GM23338 (cell line): ENCODE data around the gene ZNHIT6. TPM values are rescaled to one million over a fixed set of nuclear protein-coding genes. Genes with fewer than 3 reads are reported as not detected.
"Not testable (repeated sequence)": the region's sequence is repeated elsewhere in the genome, so short reads cannot be mapped to it uniquely, and the experiment has no call there.

ENCODE experiments used
- ATAC-seq: fragments of 200-7000 bp; cut with Tn5 transposase; 3 replicates; pipeline ENCODE4 v1.9.1; 2020
- DNase-seq: peaks from one replicate; pipeline ENCODE4 v3.0.0-alpha.2; 2015; ENCODE audit warnings: low spot score
- H2AFZ ChIP-seq: fragments of 200-600 bp; sonication (generic); 2 replicates; pipeline ENCODE4 v1.8.0; 2016; ENCODE audit warnings: antibody characterized with exemption, mild to moderate bottlenecking, moderate library complexity
- H3F3A ChIP-seq: fragments of 200-600 bp; sonication (generic); replicated peaks from 2 replicates; pipeline ENCODE4 v1.8.0; 2017; ENCODE audit warnings: antibody characterized with exemption, mixed run types, low read depth
- H3K27ac ChIP-seq: fragments of 200-600 bp; sonication (generic); 2 replicates; pipeline ENCODE4 v1.6.1; 2016; ENCODE audit warnings: low read depth
- H3K27me3 ChIP-seq: fragments of 200-600 bp; sonication (generic); 2 replicates; pipeline ENCODE4 v1.8.0; 2016; ENCODE audit warnings: mild to moderate bottlenecking, mixed run types, moderate library complexity; ENCODE audit not compliant: insufficient read depth
- H3K36me3 ChIP-seq: fragments of 200-600 bp; sonication (generic); 2 replicates; pipeline ENCODE4 v1.8.0; 2016; ENCODE audit warnings: mild to moderate bottlenecking; ENCODE audit not compliant: insufficient read depth
- H3K4me1 ChIP-seq: fragments of 200-600 bp; sonication (generic); 2 replicates; pipeline ENCODE4 v1.8.0; 2016; ENCODE audit warnings: mild to moderate bottlenecking, moderate library complexity; ENCODE audit not compliant: insufficient read depth
- H3K4me2 ChIP-seq: fragments of 200-600 bp; sonication (generic); 2 replicates; pipeline ENCODE4 v1.7.1; 2017; ENCODE audit warnings: mixed run types
- H3K4me3 ChIP-seq: fragments of 200-600 bp; sonication (generic); 2 replicates; pipeline ENCODE4 v1.6.1; 2016; ENCODE audit warnings: mixed run types
- H3K79me2 ChIP-seq: fragments of 200-600 bp; sonication (generic); replicated peaks from 2 replicates; pipeline ENCODE4 v1.8.0; 2017; ENCODE audit warnings: mild to moderate bottlenecking; ENCODE audit not compliant: insufficient read depth
- H3K9me2 ChIP-seq: fragments of 200-600 bp; sonication (generic); 2 replicates; pipeline ENCODE4 v1.8.0; 2017; ENCODE audit not compliant: insufficient read depth
- H4K20me1 ChIP-seq: fragments of 200-600 bp; sonication (generic); replicated peaks from 2 replicates; pipeline ENCODE4 v1.8.0; 2017; ENCODE audit warnings: mild to moderate bottlenecking; ENCODE audit not compliant: insufficient read depth
- H3K27ac Mint-ChIP-seq: 2 replicates; pipeline ENCODE4 v1.8.0; 2020; ENCODE audit warnings: inconsistent platforms, mild to moderate bottlenecking, moderate library complexity, mixed read lengths
- H3K27me3 Mint-ChIP-seq: 3 replicates; pipeline ENCODE4 v1.8.0; 2022; ENCODE audit warnings: low read depth, mild to moderate bottlenecking, moderate library complexity, mixed read lengths, inconsistent platforms; ENCODE audit not compliant: insufficient read depth, poor library complexity
- H3K36me3 Mint-ChIP-seq: 3 replicates; pipeline ENCODE4 v1.8.0; 2021; ENCODE audit warnings: low read depth, mild to moderate bottlenecking, inconsistent platforms, moderate library complexity, mixed read lengths
- H3K4me1 Mint-ChIP-seq: 3 replicates; pipeline ENCODE4 v1.8.0; 2020; ENCODE audit warnings: mild to moderate bottlenecking, inconsistent platforms, mixed read lengths
- H3K4me3 Mint-ChIP-seq: 3 replicates; pipeline ENCODE4 v1.8.0; 2021; ENCODE audit warnings: moderate library complexity, mild to moderate bottlenecking, inconsistent platforms, mixed read lengths
- H3K9me3 Mint-ChIP-seq: 3 replicates; pipeline ENCODE4 v1.8.0; 2020; ENCODE audit warnings: moderate library complexity, mild to moderate bottlenecking, inconsistent platforms, mixed read lengths
- NANOG ChIP-seq: IDR thresholded peaks from 2 replicates; pipeline ENCODE4 v1.6.1; 2016; ENCODE audit warnings: antibody characterized with exemption, borderline replicate concordance
- REST ChIP-seq: IDR thresholded peaks from one replicate; pipeline ENCODE4 v1.6.1; 2018; ENCODE audit warnings: antibody characterized with exemption; ENCODE audit not compliant: unreplicated experiment
- ZNF114 ChIP-seq: fragments of 250-450 bp; sonication (Bioruptor Pico); IDR thresholded peaks from 2 replicates; pipeline ENCODE4 v1.5.0; 2020; ENCODE audit warnings: mild to moderate bottlenecking, moderate library complexity
- ZNF462 ChIP-seq: fragments of 250-450 bp; sonication (Bioruptor Pico); IDR thresholded peaks from 2 replicates; pipeline ENCODE4 v1.5.0; 2020; ENCODE audit warnings: mild to moderate bottlenecking, moderate library complexity
- polyA plus RNA-seq: library from polyadenylated mRNA; unstranded; fragments of >200 nt; fragmentation: Nextera tagmentation; extraction: Ambion mirVana; gene quantifications from 2 replicates; pipeline ENCODE4 v1.2.1, GENCODE V29; 2016
- total RNA-seq: library from RNA; depleted of rRNA; stranded (reverse); fragments of >200 nt; shearing (Covaris generic); gene quantifications from 2 replicates; pipeline ENCODE4 v1.2.3, GENCODE V29; 2014

ZNHIT6 gene
- total and polyA plus RNA-seq, 2 experiments from 2014 or later, result 17.3 to 20.9 TPM

- TF ChIP-seq ZNF462 (CRISPR knock-in tag) (no peak), REST (no peak), NANOG (no peak), ZNF114 (CRISPR knock-in tag) (no peak)
Measured at GRCh38 chr1:85649591-85649990, 58.6 kb downstream of the ZNHIT6 start (continued).

GRCh38 chr1:85641598-85642556, 66.4 kb downstream of the ZNHIT6 start:
- ATAC-seq, H4K20me1 ChIP-seq: not testable (repeated sequence)

GRCh38 chr1:85639920-85640319, 68.3 kb downstream of the ZNHIT6 start:
- not testable (repeated sequence) for DNase-seq, ATAC-seq, H3F3A ChIP-seq, H3K4me1 ChIP-seq, H3K4me1 Mint-ChIP-seq, H3K27ac ChIP-seq, H3K79me2 ChIP-seq, H3K27me3 Mint-ChIP-seq, H4K20me1 ChIP-seq, H3K27me3 ChIP-seq, H3K4me2 ChIP-seq, H3K4me3 Mint-ChIP-seq, H3K4me3 ChIP-seq, H2AFZ ChIP-seq, H3K27ac Mint-ChIP-seq, H3K36me3 ChIP-seq
- Mint-ChIP-seq H3K36me3 (peaks cover 55% of the 10 kb centered on the region), H3K9me3 (peaks cover 32% of the 10 kb centered on the region)
- peaks cover 12% of the 10 kb centered on the region for H3K9me2 ChIP-seq

More at GRCh38 chr1:85641598-85642556, 66.4 kb downstream of the ZNHIT6 start:
- DNase-seq, result peak; percentile 55
- H3K4me1 Mint-ChIP-seq, H3K27me3 ChIP-seq, H3K27me3 Mint-ChIP-seq, H3K27ac ChIP-seq, H2AFZ ChIP-seq, H3K36me3 ChIP-seq, H3K4me1 ChIP-seq, H3K79me2 ChIP-seq, H3F3A ChIP-seq, H3K9me2 ChIP-seq: not testable (repeated sequence)
- H3K4me2 ChIP-seq, result peak overlapping the region; percentile 43; the same call in 1 of the 2 replicates
- 0 out of 3 replicates have a peak overlapping the region, but pooled peaks have one; percentile 7 for H3K4me3 Mint-ChIP-seq
- H3K9me3 Mint-ChIP-seq, result peaks cover 30% of the 10 kb centered on the region
- H3K4me3 ChIP-seq, result peak overlapping the region; percentile 32; the same call in 1 of the 2 replicates
- H3K27ac Mint-ChIP-seq, result 0 out of 2 replicates have a peak overlapping the region, but pooled peaks have one; percentile 35
- H3K36me3 Mint-ChIP-seq, result peaks cover 47% of the 10 kb centered on the region
